Measurements from ENCODE around the gene FAM131A.
A peak's percentile ranks its signal among the peaks of the same experiment; 100 is the strongest.

FAM131A gene

DNA sequence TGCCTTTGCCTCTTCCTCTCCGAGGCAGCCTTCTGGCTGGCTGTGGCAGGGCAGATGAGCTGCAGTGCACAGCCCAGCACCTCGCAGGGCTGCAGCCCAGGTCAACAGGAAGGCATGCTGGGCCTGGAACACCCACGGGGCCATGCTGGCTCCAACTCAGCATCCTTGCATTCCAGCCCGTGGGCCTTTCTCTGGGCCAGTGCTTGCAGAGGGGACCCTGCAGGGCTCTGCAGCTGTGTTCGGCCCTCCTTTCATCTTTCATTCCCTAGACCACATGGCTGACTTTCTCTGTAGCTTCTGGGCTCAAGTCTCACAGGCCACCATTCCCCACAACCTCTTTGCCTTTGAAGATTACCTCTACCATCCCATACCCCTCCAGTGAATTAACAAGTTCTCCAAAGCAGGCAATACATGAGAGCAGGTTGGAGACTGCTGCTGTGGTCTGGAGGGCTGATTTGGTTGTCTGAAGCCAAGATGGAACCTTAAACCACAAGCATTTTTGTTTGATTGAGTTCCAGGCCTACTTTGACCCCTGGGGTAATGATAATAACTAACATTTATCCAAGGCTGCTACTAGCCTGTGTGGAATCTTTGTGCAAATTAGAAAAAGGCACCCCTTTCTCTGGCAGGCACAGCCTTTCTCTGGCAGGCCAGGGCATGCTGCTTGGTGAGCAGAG, 5.9 kb downstream of the FAM131A start:
- DNase-seq: no peak

DNA sequence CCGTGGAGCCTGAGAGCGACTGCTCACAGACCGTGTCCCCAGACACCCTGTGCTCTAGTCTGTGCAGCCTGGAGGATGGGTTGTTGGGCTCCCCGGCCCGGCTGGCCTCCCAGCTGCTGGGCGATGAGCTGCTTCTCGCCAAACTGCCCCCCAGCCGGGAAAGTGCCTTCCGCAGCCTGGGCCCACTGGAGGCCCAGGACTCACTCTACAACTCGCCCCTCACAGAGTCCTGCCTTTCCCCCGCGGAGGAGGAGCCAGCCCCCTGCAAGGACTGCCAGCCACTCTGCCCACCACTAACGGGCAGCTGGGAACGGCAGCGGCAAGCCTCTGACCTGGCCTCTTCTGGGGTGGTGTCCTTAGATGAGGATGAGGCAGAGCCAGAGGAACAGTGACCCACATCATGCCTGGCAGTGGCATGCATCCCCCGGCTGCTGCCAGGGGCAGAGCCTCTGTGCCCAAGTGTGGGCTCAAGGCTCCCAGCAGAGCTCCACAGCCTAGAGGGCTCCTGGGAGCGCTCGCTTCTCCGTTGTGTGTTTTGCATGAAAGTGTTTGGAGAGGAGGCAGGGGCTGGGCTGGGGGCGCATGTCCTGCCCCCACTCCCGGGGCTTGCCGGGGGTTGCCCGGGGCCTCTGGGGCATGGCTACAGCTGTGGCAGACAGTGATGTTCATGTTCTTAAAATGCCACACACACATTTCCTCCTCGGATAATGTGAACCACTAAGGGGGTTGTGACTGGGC, 7.3 kb downstream of the FAM131A start:
- no peak for DNase-seq

DNA sequence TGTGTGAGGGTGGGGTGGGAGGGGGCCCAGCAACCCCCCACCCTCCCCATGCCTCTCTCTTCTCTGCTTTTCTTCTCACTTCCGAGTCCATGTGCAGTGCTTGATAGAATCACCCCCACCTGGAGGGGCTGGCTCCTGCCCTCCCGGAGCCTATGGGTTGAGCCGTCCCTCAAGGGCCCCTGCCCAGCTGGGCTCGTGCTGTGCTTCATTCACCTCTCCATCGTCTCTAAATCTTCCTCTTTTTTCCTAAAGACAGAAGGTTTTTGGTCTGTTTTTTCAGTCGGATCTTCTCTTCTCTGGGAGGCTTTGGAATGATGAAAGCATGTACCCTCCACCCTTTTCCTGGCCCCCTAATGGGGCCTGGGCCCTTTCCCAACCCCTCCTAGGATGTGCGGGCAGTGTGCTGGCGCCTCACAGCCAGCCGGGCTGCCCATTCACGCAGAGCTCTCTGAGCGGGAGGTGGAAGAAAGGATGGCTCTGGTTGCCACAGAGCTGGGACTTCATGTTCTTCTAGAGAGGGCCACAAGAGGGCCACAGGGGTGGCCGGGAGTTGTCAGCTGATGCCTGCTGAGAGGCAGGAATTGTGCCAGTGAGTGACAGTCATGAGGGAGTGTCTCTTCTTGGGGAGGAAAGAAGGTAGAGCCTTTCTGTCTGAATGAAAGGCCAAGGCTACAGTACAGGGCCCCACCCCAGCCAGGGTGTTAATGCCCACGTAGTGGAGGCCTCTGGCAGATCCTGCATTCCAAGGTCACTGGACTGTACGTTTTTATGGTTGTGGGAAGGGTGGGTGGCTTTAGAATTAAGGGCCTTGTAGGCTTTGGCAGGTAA, 8.1 kb downstream of the FAM131A start:
- no peak for DNase-seq

DNA sequence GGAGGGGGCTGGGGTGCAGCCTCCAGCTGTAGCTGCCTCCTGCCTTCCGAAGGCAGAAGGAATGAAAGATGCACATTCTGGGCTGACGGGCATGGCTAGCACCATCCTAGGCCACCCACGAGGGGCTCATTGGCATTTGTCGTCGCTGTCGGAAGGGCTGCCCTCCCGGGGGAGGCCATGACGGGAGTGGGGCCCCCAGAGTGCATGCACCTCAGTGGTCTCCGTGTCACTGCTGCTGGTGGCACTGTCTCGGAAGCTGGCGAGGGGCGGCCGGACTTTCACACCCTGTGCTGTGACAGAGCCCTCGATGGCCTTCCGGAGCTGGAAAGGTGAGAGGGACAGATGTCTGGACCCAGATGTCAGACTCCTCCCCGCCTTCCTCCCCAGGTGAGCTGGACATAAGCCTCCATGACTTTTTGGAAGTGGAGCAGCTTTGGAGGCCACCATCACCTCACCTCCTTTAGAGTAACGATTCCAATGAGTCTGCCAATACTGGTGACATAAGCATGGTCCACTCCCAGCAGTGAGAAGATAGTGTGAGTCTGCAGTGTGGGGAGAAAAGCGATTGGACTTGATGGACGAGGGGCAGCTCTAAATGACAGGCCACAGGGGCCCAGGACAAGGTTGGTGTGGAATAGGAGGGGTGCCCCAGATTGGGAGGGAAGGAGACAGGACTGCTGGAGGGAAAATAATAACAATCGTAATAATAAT, 9.2 kb downstream of the FAM131A start:
- DNase-seq: no peak

DNA sequence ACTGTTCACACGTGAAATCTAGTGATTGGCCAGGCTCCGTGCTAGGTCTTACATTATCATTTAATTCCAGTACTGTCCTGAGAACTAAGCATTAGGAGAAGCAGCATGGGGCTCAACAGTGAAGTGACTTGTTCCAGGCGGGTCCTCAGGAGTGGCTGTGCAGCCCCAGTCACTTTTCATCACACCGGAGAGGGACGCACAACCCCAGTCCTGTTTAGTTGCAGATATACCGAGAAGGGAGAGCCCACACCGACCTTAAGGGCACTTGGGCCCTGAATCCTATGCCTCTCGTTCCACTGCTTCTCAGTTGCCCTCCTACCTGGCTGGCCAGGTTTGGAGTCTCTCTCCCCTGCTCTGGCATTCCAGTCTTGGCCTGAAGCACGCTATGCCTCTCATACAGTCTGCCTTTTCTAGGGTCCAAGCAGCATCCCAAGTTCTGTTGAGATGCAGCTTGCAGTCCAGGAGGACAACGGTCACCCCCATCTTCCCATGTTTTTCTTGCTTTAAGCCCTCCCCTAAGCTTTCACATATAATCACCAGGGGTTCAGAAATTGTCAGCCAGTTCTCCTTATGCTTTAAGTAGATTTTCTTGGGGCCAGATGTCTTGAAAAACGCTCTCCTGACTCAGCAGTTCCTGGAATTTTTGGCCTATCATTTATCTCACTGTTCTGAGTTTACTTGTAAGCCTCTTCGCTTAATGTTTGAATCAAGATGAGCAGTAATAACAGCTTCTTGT, 10.1 kb downstream of the FAM131A start:
- DNase-seq: no peak

DNA sequence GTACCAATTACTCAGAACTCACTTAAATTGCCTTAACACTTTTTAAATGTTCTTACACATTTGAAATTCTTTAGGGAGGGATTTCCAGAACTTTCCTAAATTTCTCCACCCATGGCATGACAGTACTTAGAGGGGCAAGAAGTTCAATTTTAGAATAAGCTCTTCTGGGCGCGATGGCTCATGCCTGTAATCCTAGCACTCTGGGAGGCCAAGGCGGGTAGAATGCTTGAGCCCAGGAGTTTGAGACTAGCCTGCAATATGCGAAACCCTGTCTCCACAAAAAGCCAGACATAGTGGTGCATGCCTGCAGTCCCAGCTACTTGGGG, 10.6 kb downstream of the FAM131A start:
- DNase-seq: no peak

DNA sequence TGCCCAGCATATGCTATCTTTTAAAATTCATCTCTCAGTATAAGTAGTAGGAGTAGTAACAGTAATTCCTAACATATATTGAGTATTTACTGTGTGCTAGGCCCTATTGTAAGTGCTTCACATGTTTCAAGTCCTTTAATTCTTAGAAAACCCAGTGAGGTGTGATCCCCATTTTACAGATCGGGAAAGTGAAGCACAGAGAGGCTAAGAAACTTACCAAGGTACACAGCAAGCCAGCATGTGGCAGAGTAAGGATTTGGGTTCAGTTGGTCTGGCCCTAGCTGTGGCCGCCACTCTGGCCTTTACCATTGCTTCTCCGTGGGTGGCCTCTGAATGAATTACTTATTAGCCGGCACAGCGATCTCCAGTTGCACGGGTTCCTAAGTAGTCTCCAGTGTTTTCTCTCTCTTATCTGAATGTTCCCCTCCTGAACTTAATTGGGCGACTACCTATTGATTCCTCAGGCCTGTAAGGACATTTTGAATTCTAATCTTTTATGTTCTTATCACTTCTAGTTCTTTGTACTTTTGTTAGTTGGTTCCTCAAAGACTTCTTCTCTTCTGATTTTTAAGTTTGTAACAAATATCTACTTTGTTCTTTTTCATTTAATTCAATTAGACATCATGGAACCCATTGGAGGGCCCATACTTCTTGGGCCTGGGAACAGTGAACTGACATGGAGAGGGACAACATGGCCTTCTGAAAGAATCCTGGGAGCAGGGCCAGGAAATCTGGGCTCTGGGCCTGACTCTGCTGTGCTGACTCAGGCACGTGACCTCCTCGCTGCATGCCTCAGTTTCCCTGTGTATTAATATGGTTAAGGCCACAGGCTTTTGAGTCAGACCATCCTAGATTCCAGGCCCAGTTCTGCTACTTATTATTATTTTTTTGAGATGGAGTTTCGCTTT, 12.4 kb downstream of the FAM131A start:
- no peak for DNase-seq

DNA sequence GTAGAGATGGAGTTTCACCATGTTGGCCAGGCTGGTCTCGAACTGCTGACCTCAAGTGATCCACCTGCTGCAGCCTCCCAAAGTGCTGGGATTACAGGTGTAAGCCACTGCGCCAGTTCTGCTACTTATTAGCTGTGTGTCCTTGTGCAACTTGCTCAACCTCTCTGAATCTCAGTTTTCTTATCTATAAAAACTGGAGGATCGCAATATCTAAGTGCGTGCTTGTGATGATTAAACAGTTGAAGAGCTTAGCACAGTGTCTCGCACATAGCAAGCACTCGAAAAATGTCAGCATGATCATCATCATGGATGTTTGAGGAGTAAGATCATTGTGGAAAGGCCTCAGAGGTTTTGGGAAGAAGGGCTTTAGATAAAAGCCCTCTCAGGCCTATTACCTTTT, 13.2 kb downstream of the FAM131A start:
- DNase-seq: no peak

DNA sequence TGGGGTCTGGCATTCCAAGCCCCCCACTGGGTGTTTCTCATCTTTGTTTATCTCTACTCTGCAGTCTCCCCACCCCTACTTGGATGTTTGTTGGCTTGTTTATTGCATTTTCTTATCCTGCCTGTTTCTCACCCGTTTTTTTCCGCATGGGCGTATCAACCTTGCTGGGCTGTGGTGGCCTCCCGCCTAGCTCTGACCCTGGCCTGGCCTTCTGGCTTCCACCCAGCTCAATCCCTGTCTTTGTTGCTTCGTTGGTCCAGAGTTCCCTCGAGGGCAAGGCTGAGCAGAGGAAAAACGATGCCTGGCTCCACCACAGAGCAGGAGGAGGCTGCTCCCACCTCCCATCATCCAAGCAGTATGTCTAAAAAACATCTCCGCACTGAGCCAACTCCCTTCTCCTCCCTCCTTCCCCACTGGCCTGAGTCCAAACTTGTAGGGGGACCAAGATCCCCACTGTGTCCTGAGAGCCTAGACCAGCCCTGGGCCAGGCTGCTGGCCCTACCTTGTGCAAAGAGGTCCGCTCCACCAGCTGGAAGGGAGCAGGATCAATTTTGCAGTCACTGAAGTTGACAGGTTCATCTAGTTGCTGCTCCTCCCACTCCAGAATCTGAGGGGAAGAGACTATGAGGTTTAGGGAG, 14.2 kb downstream of the FAM131A start:
- DNase-seq: no peak

DNA sequence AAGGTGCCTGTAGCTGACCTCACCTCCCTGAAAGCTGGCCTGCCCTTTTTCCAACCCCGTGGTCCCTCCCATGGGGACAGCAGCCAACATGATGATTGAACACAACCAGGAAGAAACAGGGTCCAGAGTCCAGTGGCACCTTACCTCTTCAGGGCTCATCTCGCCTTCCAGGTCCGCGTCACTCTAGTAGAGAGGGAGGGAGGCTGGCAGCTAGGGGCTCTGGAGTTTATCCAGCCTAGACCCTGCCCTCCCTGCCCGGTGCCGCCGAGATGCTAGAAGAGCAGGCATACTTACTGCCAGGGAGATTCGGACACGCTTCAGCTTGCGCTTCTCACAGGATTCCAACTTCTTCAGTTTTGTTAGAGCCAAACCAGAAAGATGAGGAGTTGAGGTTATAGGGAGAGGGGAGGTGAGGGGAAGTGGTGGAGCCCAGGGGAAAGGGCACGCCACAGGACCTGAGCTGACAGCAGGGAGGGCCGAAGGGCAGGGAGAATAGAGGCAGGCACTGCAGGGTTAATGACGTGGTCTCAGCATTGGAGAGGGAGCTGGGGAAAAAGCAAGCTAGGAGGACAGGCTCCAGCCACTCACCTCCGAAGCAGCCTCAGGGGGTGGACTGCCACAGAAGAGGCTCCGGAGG, 14.9 kb downstream of the FAM131A start:
- no peak for DNase-seq

DNA sequence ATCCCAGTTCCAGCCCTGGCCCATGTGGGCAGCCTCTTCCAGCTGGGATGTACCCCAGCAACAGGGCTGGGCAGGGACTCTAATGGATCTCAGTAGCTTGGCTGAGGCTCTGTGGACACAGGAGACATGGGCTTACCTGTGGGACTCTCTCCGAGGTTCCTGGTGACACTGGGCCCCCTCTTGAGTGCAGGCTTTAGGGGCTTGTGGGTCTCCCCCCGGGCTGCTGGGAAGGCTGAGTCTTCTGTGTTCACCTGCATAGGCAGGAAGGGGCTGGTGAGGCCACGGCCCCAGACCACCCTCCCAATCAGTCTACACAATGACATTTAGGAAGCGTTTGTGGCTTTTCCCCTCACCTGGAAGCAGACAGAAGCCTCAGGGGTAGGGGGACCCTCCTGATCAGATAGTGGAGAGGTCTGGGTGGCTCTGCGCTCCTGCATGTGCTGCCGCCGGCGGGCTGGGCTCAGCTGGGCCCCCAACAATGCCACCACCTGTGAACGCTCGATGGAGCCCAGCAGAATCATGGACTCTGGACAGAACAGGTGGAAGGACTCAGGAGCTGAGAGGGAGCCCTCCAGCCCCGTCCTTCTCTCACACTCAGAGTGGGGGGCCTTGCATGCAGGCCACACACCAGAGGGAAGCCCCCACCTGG, 15.6 kb downstream of the FAM131A start:
- DNase-seq: no peak

DNA sequence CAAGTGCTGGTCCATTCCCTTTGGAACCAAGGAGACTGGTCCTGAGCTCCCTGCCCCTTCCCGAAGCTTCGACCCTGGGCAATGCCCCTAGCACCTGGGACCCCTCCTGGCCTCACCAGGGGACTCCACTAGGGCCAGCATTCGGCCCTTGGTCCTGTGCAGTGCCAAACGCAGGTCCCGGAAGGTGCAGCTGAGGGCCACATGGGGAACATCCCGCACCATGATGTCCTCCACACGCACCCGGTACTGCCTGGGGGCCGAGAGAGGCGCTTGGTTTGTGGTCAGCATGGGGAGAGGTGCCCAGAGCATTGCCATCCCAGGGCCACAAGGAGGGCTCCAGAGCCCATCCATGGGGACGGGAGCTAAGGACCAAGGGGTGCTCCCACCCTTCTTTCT, 16.1 kb downstream of the FAM131A start:
- no peak for DNase-seq

DNA sequence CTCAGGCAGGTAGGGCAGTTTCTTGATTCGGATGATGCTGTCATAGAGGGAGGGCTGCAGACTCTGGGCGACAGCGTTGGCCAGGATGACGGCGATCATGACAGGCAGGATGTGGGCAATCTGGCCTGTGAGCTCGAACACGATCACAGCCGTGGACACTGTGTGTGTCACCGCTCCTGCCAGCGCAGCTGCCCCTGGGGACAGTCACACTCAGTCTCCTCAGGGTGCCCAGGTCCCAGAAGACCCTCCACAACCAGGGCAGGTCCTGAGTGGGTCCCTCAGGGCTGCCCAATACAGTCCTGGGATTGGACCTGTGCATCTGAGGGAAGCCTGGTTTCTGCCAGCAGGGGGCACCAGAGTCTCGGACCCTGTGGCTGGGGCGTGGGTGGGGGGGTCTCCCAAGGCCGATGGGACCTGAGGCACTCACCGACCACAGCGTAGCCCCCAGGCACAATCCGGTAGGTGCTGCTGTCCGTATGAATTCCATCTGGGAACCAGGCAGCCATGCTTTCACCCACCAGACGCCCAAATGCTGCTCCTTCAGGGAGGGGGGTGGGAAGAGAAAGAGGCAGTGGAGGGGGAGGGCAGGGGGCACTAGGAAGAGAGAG, 16.8 kb downstream of the FAM131A start:
- peak; percentile 49 for DNase-seq

DNA sequence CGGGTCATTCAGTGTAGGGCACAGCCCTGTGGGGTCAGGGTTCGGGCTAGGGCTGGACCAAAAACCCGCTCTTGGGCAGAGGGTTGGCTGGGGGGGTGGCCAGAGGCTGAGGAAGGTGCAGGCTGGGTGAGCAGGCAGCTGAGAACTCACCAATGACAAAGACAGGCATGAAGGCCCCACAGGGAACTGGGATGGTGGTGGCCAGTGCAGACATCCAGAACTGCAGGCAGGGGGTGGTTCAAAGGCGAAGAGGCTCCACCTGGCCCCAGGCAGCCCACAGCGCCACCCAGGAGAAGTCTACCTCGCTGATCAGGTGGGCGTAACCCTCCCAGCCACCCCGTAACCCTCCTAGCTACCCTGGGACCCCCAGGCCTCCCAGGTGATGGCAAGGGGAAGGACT, 17.4 kb downstream of the FAM131A start:
- DNase-seq: no peak

DNA sequence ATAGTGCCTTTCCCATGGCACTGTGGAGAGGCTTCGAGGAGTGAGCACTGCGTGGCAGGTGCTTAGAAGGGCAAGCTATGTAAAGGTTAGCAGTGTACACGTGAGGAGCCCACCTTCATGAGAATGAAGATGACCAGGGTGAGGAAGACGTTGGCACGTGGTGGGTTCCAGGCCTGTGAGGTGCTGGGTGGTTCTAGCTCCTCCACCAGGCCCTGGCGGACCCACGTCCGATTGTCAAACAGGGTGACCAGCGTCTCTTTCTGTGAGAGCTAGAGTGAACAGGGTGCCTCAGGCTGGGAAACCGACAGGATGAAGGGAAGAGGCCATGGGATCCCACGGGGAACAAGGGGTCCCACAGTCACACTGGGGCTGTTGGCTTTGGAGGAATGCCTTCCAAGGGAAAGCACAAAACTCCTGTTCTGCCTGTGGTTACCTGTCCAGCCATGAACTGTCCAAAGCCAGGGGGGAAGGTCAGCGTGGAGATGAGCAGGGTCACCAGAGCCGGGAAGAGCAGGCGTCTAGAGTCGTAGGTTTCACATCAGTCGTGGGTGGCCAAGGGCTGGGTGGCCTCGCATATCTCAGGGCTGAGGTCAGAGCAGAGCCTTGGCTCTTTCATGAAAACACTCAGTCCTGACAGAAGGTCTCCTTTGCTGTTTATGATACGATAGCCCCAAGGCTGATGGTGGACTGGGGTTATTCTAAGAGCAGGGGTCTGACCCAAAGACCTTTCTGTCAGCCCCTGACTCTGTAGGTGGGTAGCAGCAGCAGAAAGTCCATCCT, 18.1 kb downstream of the FAM131A start:
- DNase-seq: no peak

DNA sequence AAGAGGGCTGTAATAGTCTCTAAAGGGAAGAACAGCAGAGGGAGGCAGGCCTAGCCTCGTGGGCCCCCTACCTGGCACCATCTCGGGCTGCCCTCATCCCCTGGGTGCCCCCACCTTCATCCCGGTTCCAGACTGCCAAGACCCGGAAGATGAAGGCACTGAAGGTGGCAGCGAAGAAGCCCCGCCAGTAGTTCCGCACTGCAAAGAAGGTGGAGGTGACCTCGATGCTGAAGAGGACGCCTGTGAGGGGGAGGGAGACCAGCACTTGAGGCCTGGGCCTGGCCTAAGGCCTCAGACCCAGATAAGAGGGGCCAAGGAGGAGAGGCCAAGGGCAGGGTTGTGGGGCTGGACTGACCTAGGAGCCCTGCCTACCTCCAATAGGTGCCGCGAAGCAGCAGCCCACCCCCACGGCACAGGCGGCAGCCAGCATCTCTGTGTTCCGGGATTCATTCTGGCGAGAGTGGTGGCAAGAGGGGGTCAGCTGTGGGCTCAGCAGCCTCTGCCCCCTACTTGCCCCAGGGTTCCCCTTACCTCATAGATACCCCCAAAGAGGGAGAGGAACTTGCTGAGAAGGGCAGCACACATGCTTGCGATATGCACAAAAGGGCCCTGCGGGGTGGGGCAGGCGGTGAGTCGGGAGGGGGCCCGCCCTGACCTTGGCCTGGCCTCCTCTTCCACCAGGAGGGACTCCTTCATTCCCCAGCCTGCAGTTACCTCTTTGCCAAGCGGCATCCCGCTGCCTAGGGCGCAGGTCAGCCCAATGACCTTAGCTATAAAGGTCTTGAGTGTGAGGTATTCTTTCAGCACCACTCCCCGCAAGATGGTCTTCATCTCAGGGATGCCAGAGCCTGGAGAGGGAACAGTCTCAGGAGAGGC, 20.1 kb downstream of the FAM131A start:
- no peak for DNase-seq

DNA sequence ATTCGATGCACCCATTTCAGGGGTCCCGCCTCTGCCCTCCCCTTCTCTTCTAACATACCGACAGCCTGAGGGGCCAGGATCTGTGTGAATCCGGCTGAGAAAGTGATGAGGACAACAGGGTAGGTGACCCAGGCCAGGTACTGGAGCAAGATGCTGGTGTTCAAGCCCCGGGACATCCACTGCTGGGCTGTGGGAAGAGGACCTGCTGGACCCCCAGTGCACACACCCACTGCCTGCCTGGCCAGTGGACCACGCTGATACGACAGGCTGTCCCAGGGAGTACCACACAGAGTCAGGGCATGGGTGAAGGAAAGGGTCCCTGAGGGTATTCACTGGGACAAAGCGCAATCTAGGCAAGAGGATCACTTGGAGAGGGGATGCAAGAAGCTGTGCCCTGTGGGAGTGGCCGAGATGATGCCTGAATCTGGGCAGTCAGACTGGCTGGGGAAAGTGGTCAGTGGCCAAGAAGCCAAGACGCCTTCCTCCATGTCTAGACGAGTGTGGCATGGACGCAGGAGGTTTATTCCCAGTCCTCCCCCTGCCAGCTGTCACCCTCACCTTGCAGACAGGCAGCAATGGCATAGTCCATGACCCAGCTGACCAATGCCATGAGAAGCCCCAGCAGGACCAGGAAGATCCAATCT, 20.8 kb downstream of the FAM131A start:
- no peak for DNase-seq

All from effector CD4-positive, alpha-beta T cell (primary cell).